Activated T-cell treated with anti-CD3 and anti-CD28 coated beads, Interleukin-2, amount 50 U/mL, for 24 hours (primary cell): ENCODE measurements around the gene ROCK2.

Source experiments
- DNase-seq: peaks from one replicate; pipeline ENCODE4 v3.0.0-alpha.2; 2020
- H3K27ac Mint-ChIP-seq: 2 replicates; pipeline ENCODE4 v1.8.0; 2020; ENCODE audit warnings: mild to moderate bottlenecking, mixed read lengths
- H3K27me3 Mint-ChIP-seq: 2 replicates; pipeline ENCODE4 v1.8.0; 2020; ENCODE audit warnings: mixed read lengths
- H3K36me3 Mint-ChIP-seq: 2 replicates; pipeline ENCODE4 v1.8.0; 2020; ENCODE audit warnings: low read depth, mixed read lengths
- H3K4me1 Mint-ChIP-seq: 2 replicates; pipeline ENCODE4 v1.8.0; 2020; ENCODE audit warnings: low read depth, mixed read lengths
- H3K4me3 Mint-ChIP-seq: 2 replicates; pipeline ENCODE4 v1.8.0; 2020; ENCODE audit warnings: mild to moderate bottlenecking, moderate library complexity, mixed read lengths
- H3K9me3 Mint-ChIP-seq: 2 replicates; pipeline ENCODE4 v1.8.0; 2020; ENCODE audit warnings: mixed read lengths

Gene ROCK2

GRCh38 chr2:11375025-11375688 lies 30.7 kb upstream of the ROCK2 start:
- H3K9me3 Mint-ChIP-seq = no peaks in the 10 kb centered on the region
- H3K27me3 Mint-ChIP-seq = no peaks in the 10 kb centered on the region
- H3K4me3 Mint-ChIP-seq = no peak overlapping the region
- no peak overlapping the region for H3K27ac Mint-ChIP-seq
- H3K36me3 Mint-ChIP-seq = no peaks in the 10 kb centered on the region
- H3K4me1 Mint-ChIP-seq = no peaks in the 10 kb centered on the region
- no peak for DNase-seq

GRCh38 chr2:11373096-11373495 lies 28.7 kb upstream of the ROCK2 start:
- no peaks in the 10 kb centered on the region for H3K36me3 Mint-ChIP-seq

DNA sequence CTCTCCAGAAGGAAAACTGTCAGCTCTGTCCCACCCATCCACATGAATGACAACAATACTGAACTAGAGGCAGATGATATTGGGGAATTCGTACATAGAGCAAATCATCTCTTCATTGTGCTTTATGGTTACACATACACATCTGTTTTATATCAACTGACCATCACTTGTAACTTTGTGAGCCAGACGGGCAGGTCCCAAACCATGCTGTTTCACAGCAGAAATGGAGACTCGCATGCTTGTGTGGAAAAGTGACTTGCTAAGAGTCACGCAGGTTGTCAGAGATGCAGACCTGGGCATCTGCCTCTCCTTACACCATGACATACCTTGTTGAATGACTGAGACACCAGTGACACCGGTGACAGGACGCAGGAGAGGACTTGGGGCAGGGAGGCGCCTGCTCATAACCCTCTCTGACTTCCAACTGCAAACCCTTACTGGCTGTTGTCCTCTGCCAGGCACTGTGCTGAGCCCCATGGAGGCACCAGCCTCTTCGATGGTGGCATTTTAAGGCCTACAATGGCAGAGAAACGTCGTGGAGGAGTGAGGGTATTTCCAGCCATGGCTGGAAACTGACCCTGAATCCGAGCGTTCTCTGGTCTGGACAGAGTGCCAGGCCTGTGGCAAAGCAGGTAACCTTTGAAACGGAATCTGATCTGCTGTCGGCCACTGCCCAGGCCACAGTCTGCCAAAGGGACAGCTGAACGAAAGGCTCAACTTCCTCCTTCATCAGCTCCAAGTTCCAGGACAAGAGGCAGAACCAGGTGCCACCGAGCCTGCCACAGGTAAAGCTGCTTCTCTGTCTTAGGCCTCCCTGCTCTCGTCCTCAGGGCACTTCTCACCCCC lies 26.9 kb upstream of the ROCK2 start:
- Mint-ChIP-seq H3K27me3 (no peaks in the 10 kb centered on the region), H3K27ac (no peak overlapping the region), H3K36me3 (no peaks in the 10 kb centered on the region), H3K4me1 (no peaks in the 10 kb centered on the region), H3K9me3 (no peaks in the 10 kb centered on the region), H3K4me3 (no peak overlapping the region)
- no peak for DNase-seq

More at GRCh38 chr2:11373096-11373495, 28.7 kb upstream of the ROCK2 start:
- no peaks in the 10 kb centered on the region for H3K4me1 Mint-ChIP-seq
- H3K9me3 Mint-ChIP-seq = no peaks in the 10 kb centered on the region
- H3K4me3 Mint-ChIP-seq = no peak overlapping the region
- H3K27ac Mint-ChIP-seq = no peak overlapping the region
- H3K27me3 Mint-ChIP-seq = no peaks in the 10 kb centered on the region
- DNase-seq = no peak

- Mint-ChIP-seq H3K4me3 (no peak overlapping the region), H3K4me1 (no peaks in the 10 kb centered on the region), H3K27me3 (no peaks in the 10 kb centered on the region), H3K27ac (no peak overlapping the region), H3K9me3 (no peaks in the 10 kb centered on the region), H3K36me3 (no peaks in the 10 kb centered on the region)
- no peak for DNase-seq
Measured at GRCh38 chr2:11370377-11371091, 26.1 kb upstream of the ROCK2 start.

- no peak overlapping the region for H3K27ac Mint-ChIP-seq
- no peaks in the 10 kb centered on the region for H3K4me1 Mint-ChIP-seq
- no peaks in the 10 kb centered on the region for H3K36me3 Mint-ChIP-seq
- no peak overlapping the region for H3K4me3 Mint-ChIP-seq
- DNase-seq = no peak
- no peaks in the 10 kb centered on the region for H3K9me3 Mint-ChIP-seq
- no peaks in the 10 kb centered on the region for H3K27me3 Mint-ChIP-seq
Measured at GRCh38 chr2:11368059-11368572, 23.7 kb upstream of the ROCK2 start.

- H3K9me3 Mint-ChIP-seq = no peaks in the 10 kb centered on the region
- H3K4me1 Mint-ChIP-seq = no peaks in the 10 kb centered on the region
Measured at GRCh38 chr2:11367170-11367730, 22.8 kb upstream of the ROCK2 start.

GRCh38 chr2:11366326-11366741 lies 21.9 kb upstream of the ROCK2 start:
- Mint-ChIP-seq H3K36me3 (no peaks in the 10 kb centered on the region), H3K27ac (no peak overlapping the region), H3K9me3 (no peaks in the 10 kb centered on the region), H3K4me1 (no peaks in the 10 kb centered on the region), H3K27me3 (no peaks in the 10 kb centered on the region), H3K4me3 (no peak overlapping the region)
- no peak for DNase-seq

More at GRCh38 chr2:11367170-11367730, 22.8 kb upstream of the ROCK2 start:
- H3K4me3 Mint-ChIP-seq = no peak overlapping the region
- no peak for DNase-seq
- no peak overlapping the region for H3K27ac Mint-ChIP-seq
- H3K36me3 Mint-ChIP-seq = no peaks in the 10 kb centered on the region
- H3K27me3 Mint-ChIP-seq = no peaks in the 10 kb centered on the region

DNA sequence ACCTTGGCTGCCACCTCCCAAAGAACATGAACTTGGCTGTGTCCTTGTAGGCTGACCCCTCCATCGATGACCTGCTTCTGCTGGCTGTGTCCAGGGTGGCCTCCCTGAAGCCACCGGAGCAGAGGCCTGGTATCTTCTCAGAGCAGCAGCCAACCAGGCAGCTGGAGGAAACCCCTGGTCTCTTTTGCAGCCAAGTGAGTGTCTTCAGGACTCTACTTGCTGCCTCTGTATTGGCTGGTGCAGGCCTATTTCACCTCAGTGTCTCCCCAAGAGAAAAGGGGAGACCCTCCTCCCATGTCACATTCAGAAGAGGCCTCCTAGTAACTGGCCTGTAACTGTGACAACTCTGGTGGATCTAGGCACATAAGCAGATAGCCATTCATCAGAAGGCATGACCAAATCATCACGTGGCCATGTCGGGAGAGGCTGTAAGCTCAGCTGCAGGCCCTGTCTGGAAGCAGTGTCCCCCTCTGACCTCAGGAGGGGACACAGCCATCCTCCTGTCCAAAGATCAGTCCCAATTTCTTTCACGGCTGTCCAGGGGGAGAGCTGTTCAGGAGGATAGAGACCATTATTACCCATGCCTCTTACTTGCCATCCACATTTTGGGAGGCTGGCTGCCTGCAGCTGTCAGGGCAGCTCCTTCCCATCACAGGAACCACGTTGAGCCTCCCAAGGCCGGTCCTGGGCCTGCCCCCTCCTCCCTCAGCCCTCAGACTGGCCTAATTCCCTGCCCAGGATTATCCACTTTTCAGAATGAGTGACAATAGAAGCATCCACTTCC lies 20.9 kb upstream of the ROCK2 start:
- H3K9me3 Mint-ChIP-seq = no peaks in the 10 kb centered on the region

GRCh38 chr2:11364565-11364887 lies 20.1 kb upstream of the ROCK2 start:
- DNase-seq = no peak
- Mint-ChIP-seq H3K27me3 (no peaks in the 10 kb centered on the region), H3K36me3 (no peaks in the 10 kb centered on the region), H3K4me1 (no peaks in the 10 kb centered on the region), H3K9me3 (no peaks in the 10 kb centered on the region), H3K27ac (no peak overlapping the region), H3K4me3 (no peak overlapping the region)

More for the DNA sequence above, 20.9 kb upstream of the ROCK2 start:
- DNase-seq = no peak
- no peaks in the 10 kb centered on the region for H3K36me3 Mint-ChIP-seq
- H3K4me1 Mint-ChIP-seq = no peaks in the 10 kb centered on the region
- H3K27me3 Mint-ChIP-seq = no peaks in the 10 kb centered on the region
- no peak overlapping the region for H3K4me3 Mint-ChIP-seq
- H3K27ac Mint-ChIP-seq = no peak overlapping the region

DNA sequence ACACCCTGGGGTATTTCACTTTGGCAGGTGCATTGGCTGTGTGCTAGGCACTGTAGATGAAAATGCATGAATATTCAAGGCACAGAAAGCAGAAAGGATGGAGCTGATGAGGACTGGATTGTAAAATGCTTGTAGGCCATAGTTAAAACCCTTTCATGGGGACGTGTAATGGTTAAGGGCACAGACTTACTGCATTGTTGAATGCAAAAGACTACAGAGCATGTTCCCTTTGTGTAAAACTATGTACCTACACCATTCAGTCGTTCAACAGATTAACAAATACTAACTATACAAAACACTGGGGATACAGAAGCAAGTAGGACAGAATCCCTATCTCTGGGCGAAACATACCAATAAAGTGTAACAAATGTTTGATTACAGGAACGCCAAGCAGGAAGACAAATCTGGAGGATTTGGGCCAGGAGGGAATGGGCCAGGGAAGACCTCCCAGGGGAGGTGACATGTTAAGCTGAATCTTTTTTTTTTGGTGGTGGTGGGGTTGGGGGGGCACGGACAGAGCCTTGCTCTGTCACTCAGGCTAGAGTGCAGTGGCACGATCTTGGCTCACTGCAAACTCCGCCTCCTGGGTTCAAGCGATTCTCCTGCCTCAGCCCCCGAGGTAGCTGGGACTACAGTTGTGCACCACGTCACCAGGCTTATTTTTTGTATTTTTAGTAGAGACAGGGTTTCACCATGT lies 19.6 kb upstream of the ROCK2 start:
- Mint-ChIP-seq H3K4me3 (no peak overlapping the region), H3K4me1 (no peaks in the 10 kb centered on the region), H3K27me3 (no peaks in the 10 kb centered on the region), H3K27ac (no peak overlapping the region), H3K9me3 (no peaks in the 10 kb centered on the region), H3K36me3 (no peaks in the 10 kb centered on the region)
- DNase-seq = no peak

DNA sequence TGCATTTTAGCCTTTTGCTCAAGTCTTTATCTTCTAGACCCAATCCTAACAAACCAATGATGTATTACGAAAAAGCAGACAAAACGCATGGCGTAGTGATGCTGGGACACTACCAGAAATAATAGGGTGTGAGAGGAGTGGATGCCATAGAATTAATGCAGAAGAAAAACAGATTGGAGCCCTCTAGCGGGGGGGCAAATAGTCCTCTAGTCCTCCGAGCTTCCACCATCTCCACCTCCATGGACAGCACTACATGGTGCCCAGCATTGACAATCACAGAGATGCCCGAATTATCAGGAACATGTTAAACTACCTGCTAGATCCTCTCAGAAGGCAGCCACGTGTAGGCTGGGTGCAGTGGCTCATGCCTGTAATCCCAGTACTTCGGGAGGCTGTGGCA lies 15.4 kb upstream of the ROCK2 start:
- Mint-ChIP-seq H3K9me3 (no peaks in the 10 kb centered on the region), H3K4me1 (no peaks in the 10 kb centered on the region), H3K36me3 (no peaks in the 10 kb centered on the region), H3K4me3 (no peak overlapping the region), H3K27ac (no peak overlapping the region), H3K27me3 (no peaks in the 10 kb centered on the region)
- no peak for DNase-seq

DNA sequence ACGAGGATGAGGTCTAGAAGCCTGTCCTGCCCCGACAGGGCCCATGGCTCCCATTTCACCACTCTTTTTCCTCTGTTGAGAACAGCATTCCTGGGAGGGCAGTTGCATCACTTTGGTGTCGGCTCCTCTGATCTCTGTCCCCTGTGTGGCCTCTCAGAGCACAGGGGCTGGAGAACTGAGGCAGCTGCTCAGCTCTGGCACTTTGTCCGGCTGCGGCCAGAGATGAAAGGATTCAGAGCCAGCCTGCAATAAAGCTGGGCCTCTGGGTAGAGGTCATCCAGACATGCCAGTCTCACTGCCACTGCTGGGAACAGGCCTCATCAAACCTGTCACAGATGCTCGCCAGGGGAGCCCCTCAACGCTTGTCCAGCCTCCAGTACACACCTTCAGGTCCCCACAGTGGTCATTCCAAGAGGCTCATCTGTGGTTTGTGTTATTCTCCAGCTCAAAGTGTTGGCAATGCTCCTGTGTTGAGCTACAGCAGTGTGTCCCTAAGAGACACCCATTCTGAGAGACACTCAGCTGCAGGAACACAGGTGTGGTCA lies 13.1 kb upstream of the ROCK2 start:
- no peaks in the 10 kb centered on the region for H3K36me3 Mint-ChIP-seq
- DNase-seq = no peak

DNA sequence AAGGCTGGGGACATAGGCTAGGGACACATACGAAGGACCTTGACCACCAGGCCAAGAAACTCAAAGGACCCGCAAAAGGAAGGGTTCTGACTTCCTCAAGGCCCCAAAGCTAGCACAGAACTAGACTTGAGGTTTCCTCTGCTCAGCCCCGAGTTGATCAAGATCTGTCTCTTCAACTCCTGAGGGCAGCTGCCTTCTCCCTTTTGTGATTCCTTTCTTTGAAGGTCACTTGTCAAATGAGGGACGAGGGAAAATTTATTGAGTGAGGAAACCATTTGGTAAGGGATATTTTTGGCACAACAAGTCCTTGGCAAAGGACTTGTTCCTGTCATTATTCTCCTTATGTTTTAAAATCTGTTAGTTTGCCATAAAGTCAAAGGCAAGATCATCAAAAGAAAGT lies 12.3 kb upstream of the ROCK2 start:
- Mint-ChIP-seq H3K4me1 (no peaks in the 10 kb centered on the region), H3K9me3 (no peaks in the 10 kb centered on the region), H3K27ac (no peak overlapping the region), H3K27me3 (no peaks in the 10 kb centered on the region), H3K4me3 (no peak overlapping the region), H3K36me3 (no peaks in the 10 kb centered on the region)
- DNase-seq = no peak

More for the DNA sequence above, 13.1 kb upstream of the ROCK2 start:
- Mint-ChIP-seq H3K4me1 (no peaks in the 10 kb centered on the region), H3K4me3 (no peak overlapping the region), H3K27ac (no peak overlapping the region), H3K27me3 (no peaks in the 10 kb centered on the region), H3K9me3 (no peaks in the 10 kb centered on the region)
